Measurements from ENCODE around the gene HPCA. TPM values are rescaled to one million over a fixed set of nuclear protein-coding genes. Genes with fewer than 3 reads are reported as not detected.

HPCA gene
- total RNA-seq, 1 experiment from 2014 or later = 1.2 TPM

- Histone ChIP-seq H3K4me1 (ENCODE audit: control insufficient read depth, insufficient read depth, low read length) (peaks cover 11% of the 10 kb centered on the region), H3K4me3 (ENCODE audit: low read depth in 2 of 2, low read length in 2 of 2) (no peak overlapping the region), H3K9me3 (ENCODE audit: control insufficient read depth, insufficient read depth, low read depth, low read length) (no peaks in the 10 kb centered on the region), H3K27me3 (ENCODE audit: control insufficient read depth, insufficient read depth, low read length) (no peaks in the 10 kb centered on the region), H3K27ac (ENCODE audit: low read length) (no peak overlapping the region), H3K36me3 (ENCODE audit: control insufficient read depth, insufficient read depth, low read length) (no peaks in the 10 kb centered on the region)
- BruUV-seq (replicated peaks) = no TSS peak
- ChIA-PET POLR2A (no interaction called here), CTCF (interaction anchor here (0.7 to 0.8 kb wide), 2 partner anchors 11 to 16 kb away, joined by 3 read pairs; no protein-coding TSS in a partner anchor)
- ATAC-seq = no peak
- intact Hi-C loops (cut with micrococcal nuclease; ENCODE audit: unreplicated experiment) = no loop called here
- DNase-seq (ENCODE audit: low read depth, low spot score) = no peak
- no peak for TF ChIP-seq CTCF (IDR thresholded peaks at IDR 0.05)
- no peak for TF ChIP-seq POLR2AphosphoS5 (IDR thresholded peaks at IDR 0.05; ENCODE audit: low read depth, low read length)
- TF ChIP-seq REST (IDR thresholded peaks at IDR 0.05; ENCODE audit: insufficient read depth in 1 of 2, low read depth in 2 of 2, low read length in 1 of 2) = no peak
- TF ChIP-seq TCF7L2 (IDR thresholded peaks at IDR 0.05; ENCODE audit: low read depth, low read length) = no peak
- TF ChIP-seq SIN3A (IDR thresholded peaks at IDR 0.05; ENCODE audit: borderline replicate concordance, insufficient read depth, low read depth, low read length) = no peak
- in situ Hi-C loops (cut with HindIII; ENCODE audit: low pct_unique_long_range_greater_than_20kb, low sequenced_read_pairs) = no loop called here
These were observed 5.0 kb upstream of the HPCA start for GRCh38 chr1:32881291-32881690.

GRCh38 chr1:32881871-32882850 is 4.1 kb upstream of the HPCA start:
- no peaks in the 10 kb centered on the region for H3K9me3 ChIP-seq (ENCODE audit: control insufficient read depth, insufficient read depth, low read depth, low read length)
- intact Hi-C loops (cut with micrococcal nuclease; ENCODE audit: unreplicated experiment) = no loop called here
- no peaks in the 10 kb centered on the region for H3K27me3 ChIP-seq (ENCODE audit: control insufficient read depth, insufficient read depth, low read length)
- POLR2A ChIA-PET = no interaction called here
- no peaks in the 10 kb centered on the region for H3K36me3 ChIP-seq (ENCODE audit: control insufficient read depth, insufficient read depth, low read length)
- H3K27ac ChIP-seq (ENCODE audit: low read length) = no peak overlapping the region
- CTCF ChIA-PET = interaction anchor here (0.7 to 0.8 kb wide), 2 partner anchors 10 to 127 kb away, joined by 3 to 4 read pairs; no protein-coding TSS in a partner anchor
- DNase-seq (ENCODE audit: low read depth, low spot score) = no peak
- peaks cover 11% of the 10 kb centered on the region for H3K4me1 ChIP-seq (ENCODE audit: control insufficient read depth, insufficient read depth, low read length)
- H3K4me3 ChIP-seq (ENCODE audit: low read depth in 2 of 2, low read length in 2 of 2) = no peak overlapping the region
- ATAC-seq = no peak
- in situ Hi-C loops (cut with HindIII; ENCODE audit: low pct_unique_long_range_greater_than_20kb, low sequenced_read_pairs) = no loop called here
- TF ChIP-seq SIN3A (IDR thresholded peaks at IDR 0.05; ENCODE audit: borderline replicate concordance, insufficient read depth, low read depth, low read length) = no peak
- no peak for TF ChIP-seq CTCF (IDR thresholded peaks at IDR 0.05)
- no peak for TF ChIP-seq REST (IDR thresholded peaks at IDR 0.05; ENCODE audit: insufficient read depth in 1 of 2, low read depth in 2 of 2, low read length in 1 of 2)
- TF ChIP-seq POLR2AphosphoS5 (IDR thresholded peaks at IDR 0.05; ENCODE audit: low read depth, low read length) = no peak
- no peak for TF ChIP-seq TCF7L2 (IDR thresholded peaks at IDR 0.05; ENCODE audit: low read depth, low read length)
- no TSS peak for BruUV-seq (replicated peaks)
